ENCODE results near the gene C10orf71.

The C10orf71 gene

DNA sequence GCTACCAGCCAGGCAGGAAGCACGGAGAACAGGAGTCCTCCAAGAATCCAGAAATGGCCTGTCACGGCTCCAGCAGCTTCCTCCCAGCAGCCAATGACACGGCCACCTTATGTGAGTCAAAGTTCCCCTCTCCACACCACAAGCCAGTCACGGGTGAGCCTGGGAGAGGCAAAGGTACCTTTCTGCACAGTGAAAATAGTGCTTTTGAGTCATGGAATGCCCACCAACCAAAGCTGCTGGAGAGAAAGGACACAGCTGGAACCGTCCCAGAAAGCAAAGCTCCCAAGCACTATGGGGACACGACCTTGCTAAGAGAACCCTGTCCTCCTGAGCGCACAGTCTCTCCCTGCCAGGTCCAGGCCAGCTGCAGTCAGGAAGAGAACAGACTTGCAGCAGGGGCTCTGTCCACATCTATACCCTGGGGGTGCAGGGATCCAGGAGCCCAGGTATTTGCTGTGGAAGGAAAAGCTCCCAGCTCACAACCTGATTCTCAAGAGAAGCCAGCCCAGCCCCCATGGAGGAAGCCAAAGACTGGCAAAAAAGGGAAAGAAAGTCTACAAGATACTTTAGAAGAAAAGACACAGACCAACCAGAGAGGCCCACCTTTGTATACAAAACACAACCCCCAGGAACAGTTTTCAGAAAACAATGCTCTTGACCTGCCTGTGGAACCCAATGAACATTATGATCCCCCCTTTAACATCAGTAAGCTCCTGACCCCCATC lies 24.4 kb downstream of the C10orf71 start:
- no peaks in the 10 kb centered on the region for H3K36me3 ChIP-seq (ENCODE audit: control insufficient read depth, insufficient read depth, low read length)
- H3K79me2 ChIP-seq (ENCODE audit: control insufficient read depth, insufficient read depth, low read length) = no peaks in the 10 kb centered on the region
- H4K8ac ChIP-seq (ENCODE audit: low read depth, low read length) = no peak overlapping the region
- H2BK5ac ChIP-seq (ENCODE audit: low read length) = no peak overlapping the region
- no peak for DNase-seq
- H3K79me1 ChIP-seq (ENCODE audit: low read length) = no peaks in the 10 kb centered on the region
- no peak overlapping the region for H2BK15ac ChIP-seq (replicated peaks; ENCODE audit: low read depth)
- H2BK120ac ChIP-seq (ENCODE audit: low read depth, low read length) = no peak overlapping the region
- no peak overlapping the region for H3K4ac ChIP-seq (ENCODE audit: low read depth, low read length)
- no peak overlapping the region for H4K5ac ChIP-seq (ENCODE audit: low read length)
- H3K23ac ChIP-seq (ENCODE audit: low read length) = no peak overlapping the region
- no peak overlapping the region for H3K18ac ChIP-seq (ENCODE audit: low read length)
- H3K56ac ChIP-seq (ENCODE audit: low read length) = no peak overlapping the region
- H3K4me2 ChIP-seq (ENCODE audit: low read length) = no peak overlapping the region
- no CpG with 5 or more reads among the region's 7 CpGs for WGBS (ENCODE audit: extremely low coverage, insufficient coverage, low lambda C conversion rate)
- no peak overlapping the region for H3K27ac ChIP-seq (ENCODE audit: low read depth, low read length)
- H2AK5ac ChIP-seq (ENCODE audit: low read length) = no peak overlapping the region
- no peak overlapping the region for H3K9ac ChIP-seq (ENCODE audit: low read length)
- H3K27me3 ChIP-seq (ENCODE audit: insufficient read depth, low read length, poor library complexity) = no peaks in the 10 kb centered on the region
- H3K4me3 ChIP-seq (ENCODE audit: low read length) = no peak overlapping the region
- no peaks in the 10 kb centered on the region for H3K4me1 ChIP-seq (ENCODE audit: control insufficient read depth, low read depth, low read length)

DNA sequence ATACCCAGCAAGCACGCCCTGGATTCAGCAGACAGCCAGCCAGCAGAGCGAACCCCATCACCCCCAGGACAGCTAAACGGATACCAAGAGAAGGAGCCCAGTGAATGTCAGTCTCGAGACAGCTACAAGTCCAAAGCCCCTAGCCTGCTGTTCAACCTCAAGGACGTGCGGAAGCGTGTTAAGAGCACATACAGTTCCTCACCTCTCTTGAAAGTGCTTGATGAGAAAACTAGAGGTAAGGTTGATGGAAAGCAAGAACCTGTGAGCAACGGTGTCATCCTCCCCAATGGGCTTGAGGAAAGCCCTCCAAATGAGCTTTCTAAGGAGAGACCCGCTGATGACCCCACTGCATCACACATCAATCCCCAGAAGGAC lies 24.9 kb downstream of the C10orf71 start:
- no peak overlapping the region for H3K4me3 ChIP-seq (ENCODE audit: low read length)
- no peak overlapping the region for H4K8ac ChIP-seq (ENCODE audit: low read depth, low read length)
- no peak overlapping the region for H3K56ac ChIP-seq (ENCODE audit: low read length)
- no peak overlapping the region for H2AK5ac ChIP-seq (ENCODE audit: low read length)
- no peak overlapping the region for H2BK120ac ChIP-seq (ENCODE audit: low read depth, low read length)
- H2BK5ac ChIP-seq (ENCODE audit: low read length) = no peak overlapping the region
- H3K36me3 ChIP-seq (ENCODE audit: control insufficient read depth, insufficient read depth, low read length) = no peaks in the 10 kb centered on the region
- no peaks in the 10 kb centered on the region for H3K79me2 ChIP-seq (ENCODE audit: control insufficient read depth, insufficient read depth, low read length)
- no peaks in the 10 kb centered on the region for H3K79me1 ChIP-seq (ENCODE audit: low read length)
- no peak overlapping the region for H3K4me2 ChIP-seq (ENCODE audit: low read length)
- no peak overlapping the region for H4K5ac ChIP-seq (ENCODE audit: low read length)
- H3K4me1 ChIP-seq (ENCODE audit: control insufficient read depth, low read depth, low read length) = no peaks in the 10 kb centered on the region
- no peak for DNase-seq
- H2BK15ac ChIP-seq (replicated peaks; ENCODE audit: low read depth) = no peak overlapping the region
- H3K18ac ChIP-seq (ENCODE audit: low read length) = no peak overlapping the region
- no CpG with 5 or more reads among the region's 9 CpGs for WGBS (ENCODE audit: extremely low coverage, insufficient coverage, low lambda C conversion rate)
- H3K9ac ChIP-seq (ENCODE audit: low read length) = no peak overlapping the region
- H3K23ac ChIP-seq (ENCODE audit: low read length) = no peak overlapping the region
- no peak overlapping the region for H3K4ac ChIP-seq (ENCODE audit: low read depth, low read length)
- no peak overlapping the region for H3K27ac ChIP-seq (ENCODE audit: low read depth, low read length)
- H3K27me3 ChIP-seq (ENCODE audit: insufficient read depth, low read length, poor library complexity) = no peaks in the 10 kb centered on the region

DNA sequence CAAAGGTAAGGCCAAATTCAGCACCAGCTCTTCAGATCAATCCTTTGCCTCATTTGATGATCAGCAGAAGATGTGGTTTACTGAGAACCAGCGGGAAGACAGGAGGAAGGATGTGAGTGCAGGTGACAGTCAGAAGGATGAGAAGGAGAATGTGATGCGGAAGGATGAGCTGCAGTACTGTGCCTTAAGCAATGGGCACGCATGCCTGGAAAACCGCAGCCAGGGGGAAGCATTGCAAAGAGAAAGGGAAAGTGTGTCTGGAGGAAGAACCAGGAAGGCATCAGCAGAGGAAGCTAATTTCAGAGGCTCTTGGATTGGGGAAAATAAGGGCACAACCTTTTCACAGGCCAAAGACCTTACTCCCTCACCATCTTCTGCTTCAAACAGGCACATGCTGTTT lies 25.7 kb downstream of the C10orf71 start:
- Histone ChIP-seq H2BK120ac (ENCODE audit: low read depth, low read length) (no peak overlapping the region), H3K27ac (ENCODE audit: low read depth, low read length) (no peak overlapping the region), H3K79me1 (ENCODE audit: low read length) (no peaks in the 10 kb centered on the region), H3K4me3 (ENCODE audit: low read length) (no peak overlapping the region), H3K79me2 (ENCODE audit: control insufficient read depth, insufficient read depth, low read length) (no peaks in the 10 kb centered on the region), H4K5ac (ENCODE audit: low read length) (no peak overlapping the region), H3K4me1 (ENCODE audit: control insufficient read depth, low read depth, low read length) (no peaks in the 10 kb centered on the region), H3K27me3 (ENCODE audit: insufficient read depth, low read length, poor library complexity) (no peaks in the 10 kb centered on the region), H2AK5ac (ENCODE audit: low read length) (no peak overlapping the region), H3K4me2 (ENCODE audit: low read length) (no peak overlapping the region), H3K4ac (ENCODE audit: low read depth, low read length) (no peak overlapping the region), H2BK15ac (replicated peaks; ENCODE audit: low read depth) (no peak overlapping the region), H3K18ac (ENCODE audit: low read length) (no peak overlapping the region), H3K36me3 (ENCODE audit: control insufficient read depth, insufficient read depth, low read length) (no peaks in the 10 kb centered on the region), H3K9ac (ENCODE audit: low read length) (no peak overlapping the region), H2BK5ac (ENCODE audit: low read length) (no peak overlapping the region), H4K8ac (ENCODE audit: low read depth, low read length) (no peak overlapping the region), H3K56ac (ENCODE audit: low read length) (no peak overlapping the region), H3K23ac (ENCODE audit: low read length) (no peak overlapping the region)
- peak; percentile 62 for DNase-seq
- WGBS (ENCODE audit: extremely low coverage, insufficient coverage, low lambda C conversion rate) = no CpG with 5 or more reads among the region's 4 CpGs

DNA sequence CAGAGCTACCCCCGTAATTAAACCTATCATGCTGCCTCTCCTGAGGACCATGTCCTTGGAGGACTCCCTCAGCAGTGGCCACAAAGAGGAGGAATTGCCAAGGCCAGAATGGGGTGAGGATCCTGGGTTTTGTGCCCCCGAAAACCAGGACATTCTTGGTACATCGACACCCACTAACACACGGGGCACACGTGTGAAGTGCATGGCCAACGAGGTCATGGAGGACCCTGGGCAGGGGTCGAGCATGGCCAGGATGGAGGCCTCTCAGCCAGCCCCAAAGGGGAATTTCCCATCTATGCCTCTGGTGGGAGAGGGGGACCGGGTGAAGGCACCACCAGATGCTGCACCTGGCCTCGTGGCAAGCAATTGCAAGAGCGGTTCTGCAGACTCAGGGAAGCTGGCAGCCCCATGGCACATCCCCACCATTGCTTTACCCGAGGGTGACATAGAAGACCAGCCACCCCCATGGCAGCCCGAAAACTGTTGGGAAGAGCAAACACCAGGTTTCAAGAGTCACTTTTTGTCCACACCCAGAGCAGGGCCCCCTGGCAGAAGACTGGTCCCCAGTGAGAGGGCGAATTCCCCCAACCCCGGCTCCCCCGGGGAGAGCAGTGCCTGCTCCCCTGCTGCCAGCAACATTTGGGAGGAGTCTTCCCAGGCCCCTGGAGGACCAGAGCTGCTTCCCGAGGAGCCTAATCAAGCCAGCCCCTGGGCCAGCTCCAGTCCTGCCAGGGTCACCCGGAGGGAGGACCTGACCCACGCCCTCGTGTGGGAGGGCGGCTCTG lies 26.4 kb downstream of the C10orf71 start:
- no peak overlapping the region for H3K4me3 ChIP-seq (ENCODE audit: low read length)
- no peak for DNase-seq
- H3K4me2 ChIP-seq (ENCODE audit: low read length) = no peak overlapping the region
- H3K9ac ChIP-seq (ENCODE audit: low read length) = no peak overlapping the region
- no peak overlapping the region for H2BK15ac ChIP-seq (replicated peaks; ENCODE audit: low read depth)
- no peak overlapping the region for H3K4ac ChIP-seq (ENCODE audit: low read depth, low read length)
- H3K79me1 ChIP-seq (ENCODE audit: low read length) = no peaks in the 10 kb centered on the region
- no peak overlapping the region for H4K5ac ChIP-seq (ENCODE audit: low read length)
- no peak overlapping the region for H3K18ac ChIP-seq (ENCODE audit: low read length)
- H2BK120ac ChIP-seq (ENCODE audit: low read depth, low read length) = no peak overlapping the region
- WGBS (ENCODE audit: extremely low coverage, insufficient coverage, low lambda C conversion rate) = no CpG with 5 or more reads among the region's 20 CpGs
- H3K27ac ChIP-seq (ENCODE audit: low read depth, low read length) = no peak overlapping the region
- H2AK5ac ChIP-seq (ENCODE audit: low read length) = no peak overlapping the region
- no peak overlapping the region for H4K8ac ChIP-seq (ENCODE audit: low read depth, low read length)
- no peaks in the 10 kb centered on the region for H3K79me2 ChIP-seq (ENCODE audit: control insufficient read depth, insufficient read depth, low read length)
- no peak overlapping the region for H3K23ac ChIP-seq (ENCODE audit: low read length)
- H3K27me3 ChIP-seq (ENCODE audit: insufficient read depth, low read length, poor library complexity) = no peaks in the 10 kb centered on the region
- no peak overlapping the region for H3K56ac ChIP-seq (ENCODE audit: low read length)
- no peaks in the 10 kb centered on the region for H3K4me1 ChIP-seq (ENCODE audit: control insufficient read depth, low read depth, low read length)
- no peaks in the 10 kb centered on the region for H3K36me3 ChIP-seq (ENCODE audit: control insufficient read depth, insufficient read depth, low read length)
- H2BK5ac ChIP-seq (ENCODE audit: low read length) = no peak overlapping the region

DNA sequence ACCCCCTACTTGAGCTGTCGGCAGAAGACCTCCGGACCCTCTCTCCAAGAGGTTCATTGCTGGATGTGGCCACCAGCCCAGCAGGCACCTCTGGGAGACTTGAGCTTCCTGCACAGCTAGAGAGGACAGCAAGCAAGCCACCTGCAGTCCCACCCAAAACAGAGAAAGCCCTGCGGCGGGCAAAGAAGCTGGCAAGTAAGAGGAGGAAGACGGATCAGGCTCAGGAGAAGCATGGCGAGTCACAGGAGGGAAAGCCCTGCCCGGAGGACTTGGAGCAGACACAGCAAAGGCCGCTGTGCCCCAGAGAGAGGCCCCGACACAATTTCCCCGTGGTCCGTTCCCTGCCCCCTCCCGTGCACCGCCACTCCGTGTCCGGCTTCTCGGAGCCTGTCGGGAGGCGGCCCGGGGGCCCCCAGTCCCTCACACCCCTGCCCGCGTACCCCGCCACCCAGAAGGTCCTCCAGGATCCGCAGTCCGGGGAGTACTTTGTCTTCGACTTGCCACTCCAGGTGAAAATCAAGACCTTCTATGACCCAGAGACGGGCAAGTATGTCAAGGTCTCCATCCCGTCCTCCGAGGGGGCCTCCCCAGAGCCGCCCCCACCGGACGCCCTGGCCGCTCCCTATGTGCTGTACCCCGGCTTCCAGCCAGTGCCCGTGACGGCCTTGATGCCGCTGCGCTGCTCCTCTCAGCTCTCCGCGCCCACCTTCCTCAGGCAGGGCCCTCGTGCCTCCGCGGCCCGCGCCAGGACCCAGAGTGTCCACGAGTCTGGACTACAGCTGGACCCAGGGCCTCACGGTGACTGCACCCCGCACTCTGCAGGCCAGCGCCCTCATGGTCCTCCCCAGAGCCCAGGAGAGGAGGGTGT lies 27.2 kb downstream of the C10orf71 start:
- no CpG with 5 or more reads among the region's 48 CpGs for WGBS (ENCODE audit: extremely low coverage, insufficient coverage, low lambda C conversion rate)
- DNase-seq = no peak
- no peak overlapping the region for H3K56ac ChIP-seq (ENCODE audit: low read length)

More for the DNA sequence above, 27.2 kb downstream of the C10orf71 start:
- no peak overlapping the region for H2BK5ac ChIP-seq (ENCODE audit: low read length)
- no peak overlapping the region for H2AK5ac ChIP-seq (ENCODE audit: low read length)
- no peaks in the 10 kb centered on the region for H3K4me1 ChIP-seq (ENCODE audit: control insufficient read depth, low read depth, low read length)
- no peak overlapping the region for H3K23ac ChIP-seq (ENCODE audit: low read length)
- no peaks in the 10 kb centered on the region for H3K27me3 ChIP-seq (ENCODE audit: insufficient read depth, low read length, poor library complexity)
- no peak overlapping the region for H2BK120ac ChIP-seq (ENCODE audit: low read depth, low read length)
- H3K79me1 ChIP-seq (ENCODE audit: low read length) = no peaks in the 10 kb centered on the region
- no peak overlapping the region for H3K18ac ChIP-seq (ENCODE audit: low read length)
- no peak overlapping the region for H3K4me3 ChIP-seq (ENCODE audit: low read length)
- no peak overlapping the region for H4K5ac ChIP-seq (ENCODE audit: low read length)
- H2BK15ac ChIP-seq (replicated peaks; ENCODE audit: low read depth) = no peak overlapping the region
- no peak overlapping the region for H4K8ac ChIP-seq (ENCODE audit: low read depth, low read length)
- no peaks in the 10 kb centered on the region for H3K79me2 ChIP-seq (ENCODE audit: control insufficient read depth, insufficient read depth, low read length)
- H3K27ac ChIP-seq (ENCODE audit: low read depth, low read length) = no peak overlapping the region
- no peak overlapping the region for H3K4ac ChIP-seq (ENCODE audit: low read depth, low read length)
- no peaks in the 10 kb centered on the region for H3K36me3 ChIP-seq (ENCODE audit: control insufficient read depth, insufficient read depth, low read length)
- no peak overlapping the region for H3K4me2 ChIP-seq (ENCODE audit: low read length)
- H3K9ac ChIP-seq (ENCODE audit: low read length) = no peak overlapping the region
